Choroid plexus epithelial cell (primary cell): ENCODE measurements around the gene FCER2.

Experiments used
- DNase-seq: peaks from one replicate; pipeline ENCODE4 v3.0.0-alpha.2; 2010; ENCODE audit warnings: low read depth
- H3K4me3 ChIP-seq: 2 replicates; pipeline ENCODE4 v1.5.1; 2011; ENCODE audit warnings: low read depth, mild to moderate bottlenecking, control low read depth, low read length, moderate library complexity
- TF ChIP-seq, protein P1 (sequence below): conservative IDR thresholded peaks from 2 replicates; pipeline ENCODE4 v1.5.1; 2011; ENCODE audit warnings: low read depth, mild to moderate bottlenecking, control low read depth, inconsistent platforms, low read length, moderate library complexity

The FCER2 gene

DNA sequence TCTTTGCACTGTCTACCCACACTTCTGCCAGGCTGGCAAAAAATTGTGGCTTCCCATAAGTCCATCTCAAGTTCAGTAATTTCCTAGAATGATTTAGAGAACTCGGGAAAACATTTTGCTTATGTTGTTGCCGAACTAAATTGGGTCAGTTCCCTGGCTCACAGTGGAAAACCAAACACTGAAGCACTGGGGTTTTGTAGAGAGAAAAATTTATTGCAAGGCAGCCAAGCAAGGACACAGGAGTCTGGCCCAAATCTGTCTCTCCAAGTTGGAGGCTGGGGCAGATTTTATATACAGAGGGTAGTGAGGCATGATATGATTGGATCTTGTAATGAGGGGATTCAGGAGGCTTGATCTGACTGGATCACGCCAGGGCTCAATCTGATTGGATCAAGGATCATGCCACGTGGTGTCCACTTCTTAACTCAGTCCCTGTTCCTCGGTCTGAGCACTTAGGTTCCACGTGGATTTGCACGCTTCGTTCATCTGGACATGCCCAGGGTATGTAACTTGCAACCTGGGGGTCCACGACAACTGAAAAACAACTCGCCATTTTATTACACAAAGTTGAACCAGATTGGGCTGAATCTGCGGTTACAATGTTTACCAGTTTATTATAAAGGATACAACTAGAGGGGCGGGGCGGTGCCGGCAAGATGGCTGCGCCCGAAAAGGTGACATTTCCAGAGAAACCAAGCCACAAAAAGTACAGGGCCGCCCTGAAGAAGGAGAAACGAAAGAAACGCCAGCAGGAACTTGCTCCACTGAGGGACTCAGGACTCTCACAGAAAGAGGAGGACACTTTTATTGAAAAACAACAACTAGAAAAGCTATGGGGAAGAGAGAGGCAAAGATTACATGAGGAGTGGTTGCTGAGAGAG is 38.1 kb upstream of the FCER2 start:
- TF ChIP-seq, protein P1, sequence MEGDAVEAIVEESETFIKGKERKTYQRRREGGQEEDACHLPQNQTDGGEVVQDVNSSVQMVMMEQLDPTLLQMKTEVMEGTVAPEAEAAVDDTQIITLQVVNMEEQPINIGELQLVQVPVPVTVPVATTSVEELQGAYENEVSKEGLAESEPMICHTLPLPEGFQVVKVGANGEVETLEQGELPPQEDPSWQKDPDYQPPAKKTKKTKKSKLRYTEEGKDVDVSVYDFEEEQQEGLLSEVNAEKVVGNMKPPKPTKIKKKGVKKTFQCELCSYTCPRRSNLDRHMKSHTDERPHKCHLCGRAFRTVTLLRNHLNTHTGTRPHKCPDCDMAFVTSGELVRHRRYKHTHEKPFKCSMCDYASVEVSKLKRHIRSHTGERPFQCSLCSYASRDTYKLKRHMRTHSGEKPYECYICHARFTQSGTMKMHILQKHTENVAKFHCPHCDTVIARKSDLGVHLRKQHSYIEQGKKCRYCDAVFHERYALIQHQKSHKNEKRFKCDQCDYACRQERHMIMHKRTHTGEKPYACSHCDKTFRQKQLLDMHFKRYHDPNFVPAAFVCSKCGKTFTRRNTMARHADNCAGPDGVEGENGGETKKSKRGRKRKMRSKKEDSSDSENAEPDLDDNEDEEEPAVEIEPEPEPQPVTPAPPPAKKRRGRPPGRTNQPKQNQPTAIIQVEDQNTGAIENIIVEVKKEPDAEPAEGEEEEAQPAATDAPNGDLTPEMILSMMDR = no peak
- no peak overlapping the region for H3K4me3 ChIP-seq

DNA sequence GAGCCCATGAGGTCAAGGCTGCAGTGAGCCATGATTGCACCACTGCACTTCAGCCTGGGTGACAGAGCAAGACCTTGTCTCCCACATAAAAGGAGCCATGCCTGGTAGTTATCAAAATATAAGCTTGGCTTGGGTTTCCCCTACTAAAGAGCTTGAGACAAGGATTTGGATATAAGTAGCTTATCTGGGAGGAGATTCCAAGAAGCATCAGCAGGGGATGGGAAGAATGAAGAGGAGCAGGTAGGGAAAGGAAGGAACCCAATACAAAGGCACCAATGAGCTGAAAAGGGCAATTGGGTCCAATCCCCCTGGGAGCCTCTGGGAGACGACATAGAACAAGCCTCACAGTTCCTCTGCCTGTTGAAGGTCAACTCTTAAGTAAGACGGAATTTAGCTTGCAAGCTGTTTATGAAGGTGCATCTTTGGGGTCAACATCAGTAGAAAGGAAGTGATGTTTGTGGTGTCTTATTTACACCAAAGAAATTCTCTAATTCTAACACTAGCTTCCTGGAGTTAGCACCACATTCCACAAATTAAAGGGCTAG is 37.4 kb upstream of the FCER2 start:
- TF ChIP-seq, protein P1 = no peak

More for the DNA sequence above, 38.1 kb upstream of the FCER2 start:
- DNase-seq = no peak

DNA sequence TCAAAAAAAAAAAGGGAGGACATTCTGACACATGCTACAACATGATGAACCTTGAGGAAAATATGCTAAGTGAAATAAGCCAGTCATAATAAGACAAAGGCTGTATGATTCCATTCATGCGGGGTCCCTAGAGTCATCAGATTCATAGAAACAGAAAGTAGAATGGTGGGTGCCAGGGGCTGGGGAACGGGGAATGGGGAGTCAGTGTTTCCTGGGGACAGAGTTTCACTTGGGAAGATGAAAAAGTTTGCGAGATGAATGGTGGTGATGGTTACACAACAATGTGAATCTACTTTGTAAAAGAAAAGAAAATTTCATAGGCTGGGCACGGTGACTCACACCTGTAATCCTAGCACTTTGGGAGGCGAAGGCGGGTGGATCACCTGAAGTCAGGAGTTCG is 36.1 kb upstream of the FCER2 start:
- no peak for DNase-seq
- H3K4me3 ChIP-seq = no peak overlapping the region
- TF ChIP-seq, protein P1 = no peak

More for the DNA sequence above, 37.4 kb upstream of the FCER2 start:
- DNase-seq = no peak
- H3K4me3 ChIP-seq = no peak overlapping the region

DNA sequence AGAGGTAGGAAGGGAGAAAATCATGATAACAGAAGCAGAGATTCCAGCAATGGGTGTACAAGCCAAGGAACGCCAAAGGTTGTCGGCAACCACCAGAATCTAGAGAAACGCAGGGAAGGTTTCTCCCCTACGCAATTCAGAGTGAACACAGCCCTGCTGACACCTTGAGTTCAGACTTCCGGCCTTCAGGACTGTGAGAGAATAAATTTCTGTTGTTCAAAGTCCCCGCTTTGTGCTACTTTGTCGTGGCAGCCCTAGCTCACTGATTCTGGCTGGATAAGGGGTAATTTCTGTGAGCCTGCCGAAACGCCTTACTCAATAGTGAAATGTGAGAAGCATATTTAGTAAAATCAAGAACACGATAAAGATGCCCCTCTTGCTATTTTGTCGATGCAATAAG is 35.3 kb upstream of the FCER2 start:
- TF ChIP-seq, protein P1 = no peak
- DNase-seq = no peak

DNA sequence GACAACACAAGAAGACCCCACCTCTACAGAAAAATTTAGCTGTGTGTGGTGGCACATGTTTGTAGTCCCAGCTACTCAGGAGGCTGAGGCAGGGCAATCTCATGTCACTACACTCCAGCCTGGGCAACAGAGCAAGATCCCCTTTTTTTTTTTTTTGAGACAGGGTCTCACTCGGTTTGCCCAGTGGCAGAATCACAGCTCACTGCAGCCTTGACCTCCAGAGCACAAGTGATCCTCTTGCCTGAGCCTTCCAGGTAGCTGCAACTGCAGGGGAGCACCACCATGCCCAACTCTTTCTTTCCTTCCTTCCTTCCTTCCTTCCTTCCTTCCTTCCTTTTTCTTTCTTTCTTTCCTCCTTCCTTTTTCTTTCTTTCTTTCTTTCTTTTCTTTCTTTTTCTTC is 34.2 kb upstream of the FCER2 start:
- no peak for DNase-seq

More for the DNA sequence above, 35.3 kb upstream of the FCER2 start:
- H3K4me3 ChIP-seq = no peak overlapping the region

DNA sequence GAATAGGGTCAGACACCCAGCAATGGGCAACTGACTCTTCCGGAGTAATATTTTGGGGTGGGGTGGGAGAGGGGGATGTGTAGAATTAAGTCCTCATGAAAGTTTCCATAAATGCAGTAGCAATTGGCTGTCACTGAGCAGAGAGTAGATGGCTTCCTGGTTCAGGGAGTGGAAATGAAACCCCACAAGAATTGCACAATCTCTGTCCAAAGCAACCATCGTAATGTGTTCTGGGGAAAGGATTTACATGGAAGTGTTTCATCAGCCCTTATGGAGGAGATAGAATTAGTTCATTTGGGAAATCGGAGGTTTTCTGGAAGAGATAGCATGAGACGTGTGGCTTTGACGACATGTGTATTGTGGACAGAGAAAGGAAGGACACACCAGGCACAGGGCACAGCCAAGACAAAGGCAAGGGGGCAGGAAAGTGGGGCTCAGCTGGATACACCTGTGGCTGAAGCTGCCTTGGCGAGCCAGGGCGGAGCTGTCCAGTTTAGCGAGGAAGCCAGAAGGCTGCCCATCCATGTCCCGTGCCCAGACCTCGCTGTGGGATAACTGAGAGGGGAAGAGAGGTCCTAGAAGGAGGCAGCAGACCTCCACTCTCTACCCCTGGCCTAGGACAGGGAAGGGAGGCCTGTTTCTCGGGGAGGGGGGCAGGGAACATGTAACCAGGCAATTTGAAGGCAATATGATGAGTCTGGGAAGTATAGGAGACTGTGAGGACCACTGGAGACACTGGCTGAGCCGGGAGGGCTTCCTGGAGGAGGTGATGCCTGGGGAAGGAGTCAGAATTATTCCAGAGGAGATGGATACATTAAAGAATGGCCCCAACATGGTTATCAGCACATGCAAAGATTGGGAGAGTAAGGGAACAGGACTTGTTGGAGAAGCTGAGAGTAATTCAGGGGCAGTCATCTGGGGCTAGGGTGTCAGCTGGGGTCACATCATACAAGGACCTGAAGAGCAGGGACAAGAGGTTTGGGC is 32.6 kb upstream of the FCER2 start:
- no peak overlapping the region for H3K4me3 ChIP-seq
- TF ChIP-seq, protein P1 = no peak
- DNase-seq = peak; percentile 5

More for the DNA sequence above, 34.2 kb upstream of the FCER2 start:
- no peak overlapping the region for H3K4me3 ChIP-seq
- TF ChIP-seq, protein P1 = no peak
